ENCODE results near the gene ALK.

DNA sequence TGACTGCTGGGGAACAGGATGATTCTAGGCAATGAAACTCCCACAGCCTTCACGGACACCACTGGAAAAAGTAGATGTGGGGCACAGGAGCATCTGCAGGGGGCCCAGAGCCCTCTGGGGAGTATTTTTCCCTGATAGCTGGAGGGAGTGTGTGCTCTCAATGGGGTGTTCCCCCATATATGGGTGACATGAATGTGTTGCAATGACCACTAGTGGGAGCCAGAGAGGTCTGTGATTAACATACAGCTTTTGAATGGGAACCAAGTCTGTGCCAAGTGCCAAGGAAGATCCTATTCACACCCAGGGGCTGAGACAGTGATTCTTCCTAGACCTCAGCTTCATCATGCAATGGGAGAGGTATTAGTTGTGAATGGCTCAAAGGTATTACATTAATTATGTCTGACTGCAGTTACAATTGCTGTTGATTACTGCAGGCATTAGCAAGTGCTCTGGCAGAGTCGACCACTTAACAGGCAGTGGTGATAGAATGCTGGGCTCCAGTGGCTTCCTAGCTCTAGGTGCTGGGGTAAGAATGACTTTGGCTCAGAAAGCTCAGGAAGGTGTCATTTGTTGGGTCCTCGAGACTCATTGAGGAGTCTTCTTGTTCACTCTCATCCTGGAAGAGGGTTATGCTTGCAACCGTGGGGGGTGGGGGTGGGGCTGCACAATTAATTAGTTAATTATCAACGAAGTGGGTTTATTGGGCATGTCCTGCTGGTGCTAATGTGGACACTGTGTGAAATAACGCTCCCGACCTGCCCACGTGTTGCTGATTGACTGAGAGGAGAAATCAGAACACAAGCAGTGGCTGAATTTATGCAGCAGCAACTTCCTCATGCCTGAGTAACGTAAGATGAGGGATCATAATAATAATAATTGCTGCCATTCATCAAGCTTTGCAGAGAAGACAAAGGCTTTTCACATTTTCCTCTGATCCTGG, 612.0 kb downstream of the ALK start:
- TF ChIP-seq, protein P1, sequence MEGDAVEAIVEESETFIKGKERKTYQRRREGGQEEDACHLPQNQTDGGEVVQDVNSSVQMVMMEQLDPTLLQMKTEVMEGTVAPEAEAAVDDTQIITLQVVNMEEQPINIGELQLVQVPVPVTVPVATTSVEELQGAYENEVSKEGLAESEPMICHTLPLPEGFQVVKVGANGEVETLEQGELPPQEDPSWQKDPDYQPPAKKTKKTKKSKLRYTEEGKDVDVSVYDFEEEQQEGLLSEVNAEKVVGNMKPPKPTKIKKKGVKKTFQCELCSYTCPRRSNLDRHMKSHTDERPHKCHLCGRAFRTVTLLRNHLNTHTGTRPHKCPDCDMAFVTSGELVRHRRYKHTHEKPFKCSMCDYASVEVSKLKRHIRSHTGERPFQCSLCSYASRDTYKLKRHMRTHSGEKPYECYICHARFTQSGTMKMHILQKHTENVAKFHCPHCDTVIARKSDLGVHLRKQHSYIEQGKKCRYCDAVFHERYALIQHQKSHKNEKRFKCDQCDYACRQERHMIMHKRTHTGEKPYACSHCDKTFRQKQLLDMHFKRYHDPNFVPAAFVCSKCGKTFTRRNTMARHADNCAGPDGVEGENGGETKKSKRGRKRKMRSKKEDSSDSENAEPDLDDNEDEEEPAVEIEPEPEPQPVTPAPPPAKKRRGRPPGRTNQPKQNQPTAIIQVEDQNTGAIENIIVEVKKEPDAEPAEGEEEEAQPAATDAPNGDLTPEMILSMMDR (IDR thresholded peaks at IDR 0.05), result peak; percentile 87
- no peak for TF ChIP-seq NPAS2 (CRISPR knock-in tag; IDR thresholded peaks at IDR 0.05; ENCODE audit: borderline replicate concordance)
- TF ChIP-seq, protein P2, sequence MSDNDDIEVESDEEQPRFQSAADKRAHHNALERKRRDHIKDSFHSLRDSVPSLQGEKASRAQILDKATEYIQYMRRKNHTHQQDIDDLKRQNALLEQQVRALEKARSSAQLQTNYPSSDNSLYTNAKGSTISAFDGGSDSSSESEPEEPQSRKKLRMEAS (IDR thresholded peaks at IDR 0.05), result no peak

Measured in A549 (cell line).